GM12873 (cell line): ENCODE results near the gene BPIFB6.

Experiments used
- CTCF ChIP-seq: IDR thresholded peaks from 2 replicates; pipeline ENCODE4 v1.5.1; 2012; ENCODE audit warnings: low read depth, mild to moderate bottlenecking, moderate library complexity, low read length, control low read depth; ENCODE audit not compliant: insufficient read depth; ENCODE audit errors: missing control alignments

BPIFB6 gene

GRCh38 chr20:32991792-32992641 lies 39.4 kb upstream of the BPIFB6 start:
- TF ChIP-seq CTCF, result no peak

- no peak for TF ChIP-seq CTCF
Measured at GRCh38 chr20:32993496-32994050, 37.9 kb upstream of the BPIFB6 start.

GRCh38 chr20:32995802-32996201 lies 35.6 kb upstream of the BPIFB6 start:
- TF ChIP-seq CTCF, result no peak

- no peak for TF ChIP-seq CTCF
Measured at GRCh38 chr20:32997431-32997830, 34.0 kb upstream of the BPIFB6 start.

GRCh38 chr20:32999603-33000250 lies 31.7 kb upstream of the BPIFB6 start:
- TF ChIP-seq CTCF, result no peak

- TF ChIP-seq CTCF, result no peak
Measured at GRCh38 chr20:33000802-33001466, 30.5 kb upstream of the BPIFB6 start.
